Suprapubic skin (tissue), 4 donors: ENCODE data around the gene SLC12A3. TPM values are rescaled to one million over a fixed set of nuclear protein-coding genes. Genes with fewer than 3 reads are reported as not detected.
A peak's percentile ranks its signal among the peaks of the same experiment; 100 is the strongest.

Experiments used
- DNase-seq, 2 donors: peaks; one replicate each; pipeline ENCODE4 v3.0.0-alpha.2; 2019; ENCODE audit warnings: low spot score in 2 of 2
- H3K27ac ChIP-seq: fragments of 200-600 bp; sonication (generic); one replicate; pipeline ENCODE4 v1.5.1; 2019
- H3K27me3 ChIP-seq: fragments of 200-600 bp; sonication (generic); one replicate; pipeline ENCODE4 v1.5.1; 2019
- H3K36me3 ChIP-seq: fragments of 200-600 bp; sonication (generic); one replicate; pipeline ENCODE4 v1.5.1; 2019
- H3K4me1 ChIP-seq: fragments of 200-600 bp; sonication (generic); one replicate; pipeline ENCODE4 v1.5.1; 2019
- H3K4me3 ChIP-seq: fragments of 200-600 bp; sonication (generic); one replicate; pipeline ENCODE4 v1.5.1; 2019; ENCODE audit warnings: mild to moderate bottlenecking
- H3K9me3 ChIP-seq: fragments of 200-600 bp; sonication (generic); one replicate; pipeline ENCODE4 v1.5.1; 2019
- EP300 ChIP-seq: sonication (generic); formaldehyde crosslinking; IDR thresholded peaks from one replicate; pipeline ENCODE4 v1.6.1; 2017; ENCODE audit warnings: antibody characterized with exemption
- POLR2A ChIP-seq, 2 donors: fragments of 450-650 bp; IDR thresholded peaks; one replicate each; pipeline ENCODE4 v1.6.1; 2017; ENCODE audit warnings: antibody characterized with exemption in 2 of 2, mild to moderate bottlenecking in 2 of 2, moderate library complexity in 2 of 2
- POLR2AphosphoS5 ChIP-seq, 3 donors: sonication (generic); formaldehyde crosslinking; IDR thresholded peaks; one replicate each; pipeline ENCODE4 v1.6.1; 2017; ENCODE audit warnings: antibody characterized with exemption in 3 of 3
- WGBS: methylation state at CpG from one replicate; pipeline ENCODE4 v1.1.5; 2018; 5-methylcytosine and 5-hydroxymethylcytosine counted together
- total RNA-seq, 4 donors: library from RNA; depleted of rRNA; stranded (reverse); fragments of >200 nt; gene quantifications; one replicate each; pipeline ENCODE4 v1.1.0, GENCODE V29; 2016
- TF ChIP-seq, protein P1 (sequence below), 2 donors: fragments of 200-600 bp in 1 of 2; fragments of 450-650 bp in 1 of 2; sonication (generic) in 1 of 2; IDR thresholded peaks; one replicate each; pipeline ENCODE4 v1.5.1; 2016 to 2019; ENCODE audit warnings: antibody characterized with exemption in 2 of 2, mild to moderate bottlenecking in 1 of 2, moderate library complexity in 1 of 2

SLC12A3 gene
- total RNA-seq, 4 donors from 2014 or later, result 0.13 TPM; not detected in 3

DNA sequence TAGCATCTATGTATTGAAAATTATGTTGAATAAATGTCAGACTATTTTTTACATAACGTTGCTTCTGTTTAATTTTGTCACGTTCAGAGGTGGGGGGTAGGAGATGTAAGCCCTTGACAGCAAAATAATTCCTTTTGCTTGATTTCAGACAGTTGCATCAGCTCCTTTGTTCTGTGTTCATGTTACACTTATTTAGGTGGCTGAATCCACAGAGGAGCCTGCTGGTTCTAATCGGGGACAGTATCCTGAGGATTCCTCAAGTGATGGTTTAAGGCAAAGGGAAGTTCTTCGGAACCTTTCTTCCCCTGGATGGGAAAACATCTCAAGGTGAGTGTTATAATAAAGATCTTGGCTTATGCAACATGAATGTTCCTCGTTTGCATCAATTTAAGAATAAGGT lies 71.5 kb downstream of the SLC12A3 start:
- peaks cover 58% of the 10 kb centered on the region for H3K36me3 ChIP-seq
- H3K4me1 ChIP-seq, result peaks cover 50% of the 10 kb centered on the region
- H3K9me3 ChIP-seq, result no peaks in the 10 kb centered on the region
- no peak overlapping the region for H3K27ac ChIP-seq
- TF ChIP-seq POLR2A (IDR thresholded peaks at IDR 0.05) (no peak), EP300 (no peak), POLR2AphosphoS5 (IDR thresholded peaks at IDR 0.05) (no peak)
- TF ChIP-seq, protein P1, sequence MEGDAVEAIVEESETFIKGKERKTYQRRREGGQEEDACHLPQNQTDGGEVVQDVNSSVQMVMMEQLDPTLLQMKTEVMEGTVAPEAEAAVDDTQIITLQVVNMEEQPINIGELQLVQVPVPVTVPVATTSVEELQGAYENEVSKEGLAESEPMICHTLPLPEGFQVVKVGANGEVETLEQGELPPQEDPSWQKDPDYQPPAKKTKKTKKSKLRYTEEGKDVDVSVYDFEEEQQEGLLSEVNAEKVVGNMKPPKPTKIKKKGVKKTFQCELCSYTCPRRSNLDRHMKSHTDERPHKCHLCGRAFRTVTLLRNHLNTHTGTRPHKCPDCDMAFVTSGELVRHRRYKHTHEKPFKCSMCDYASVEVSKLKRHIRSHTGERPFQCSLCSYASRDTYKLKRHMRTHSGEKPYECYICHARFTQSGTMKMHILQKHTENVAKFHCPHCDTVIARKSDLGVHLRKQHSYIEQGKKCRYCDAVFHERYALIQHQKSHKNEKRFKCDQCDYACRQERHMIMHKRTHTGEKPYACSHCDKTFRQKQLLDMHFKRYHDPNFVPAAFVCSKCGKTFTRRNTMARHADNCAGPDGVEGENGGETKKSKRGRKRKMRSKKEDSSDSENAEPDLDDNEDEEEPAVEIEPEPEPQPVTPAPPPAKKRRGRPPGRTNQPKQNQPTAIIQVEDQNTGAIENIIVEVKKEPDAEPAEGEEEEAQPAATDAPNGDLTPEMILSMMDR (IDR thresholded peaks at IDR 0.05), result no peak
- WGBS, result 75% methylated on average over 5 of the region's 5 CpGs
- H3K4me3 ChIP-seq, result no peak overlapping the region
- H3K27me3 ChIP-seq, result no peaks in the 10 kb centered on the region
- no peak for DNase-seq

DNA sequence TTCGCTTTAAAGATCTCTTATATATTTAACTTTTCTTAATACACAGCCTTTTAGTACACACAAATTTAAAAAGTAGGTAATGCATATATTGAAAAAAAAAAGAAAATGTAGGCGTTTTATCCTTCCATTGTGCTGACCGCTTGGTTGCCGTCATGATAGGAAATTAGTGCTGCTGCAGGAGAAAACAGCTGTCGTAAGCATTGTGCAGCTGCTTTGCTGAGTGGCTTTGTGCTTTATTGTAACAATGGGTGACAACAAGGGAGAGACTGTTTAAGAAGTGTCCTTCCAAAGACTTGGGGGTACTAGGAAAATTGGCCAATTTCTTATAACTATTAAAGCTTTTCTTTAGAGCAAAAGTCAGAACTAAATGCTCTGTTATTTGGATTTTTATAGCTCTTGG lies 71.9 kb downstream of the SLC12A3 start:
- H3K27me3 ChIP-seq, result no peaks in the 10 kb centered on the region
- 87% methylated on average over 5 of the region's 5 CpGs for WGBS
- no peaks in the 10 kb centered on the region for H3K9me3 ChIP-seq
- H3K36me3 ChIP-seq, result peaks cover 62% of the 10 kb centered on the region
- H3K4me1 ChIP-seq, result peaks cover 48% of the 10 kb centered on the region
- no peak for DNase-seq
- TF ChIP-seq, protein P1 (IDR thresholded peaks at IDR 0.05), result no peak
- no peak overlapping the region for H3K27ac ChIP-seq
- no peak overlapping the region for H3K4me3 ChIP-seq

DNA sequence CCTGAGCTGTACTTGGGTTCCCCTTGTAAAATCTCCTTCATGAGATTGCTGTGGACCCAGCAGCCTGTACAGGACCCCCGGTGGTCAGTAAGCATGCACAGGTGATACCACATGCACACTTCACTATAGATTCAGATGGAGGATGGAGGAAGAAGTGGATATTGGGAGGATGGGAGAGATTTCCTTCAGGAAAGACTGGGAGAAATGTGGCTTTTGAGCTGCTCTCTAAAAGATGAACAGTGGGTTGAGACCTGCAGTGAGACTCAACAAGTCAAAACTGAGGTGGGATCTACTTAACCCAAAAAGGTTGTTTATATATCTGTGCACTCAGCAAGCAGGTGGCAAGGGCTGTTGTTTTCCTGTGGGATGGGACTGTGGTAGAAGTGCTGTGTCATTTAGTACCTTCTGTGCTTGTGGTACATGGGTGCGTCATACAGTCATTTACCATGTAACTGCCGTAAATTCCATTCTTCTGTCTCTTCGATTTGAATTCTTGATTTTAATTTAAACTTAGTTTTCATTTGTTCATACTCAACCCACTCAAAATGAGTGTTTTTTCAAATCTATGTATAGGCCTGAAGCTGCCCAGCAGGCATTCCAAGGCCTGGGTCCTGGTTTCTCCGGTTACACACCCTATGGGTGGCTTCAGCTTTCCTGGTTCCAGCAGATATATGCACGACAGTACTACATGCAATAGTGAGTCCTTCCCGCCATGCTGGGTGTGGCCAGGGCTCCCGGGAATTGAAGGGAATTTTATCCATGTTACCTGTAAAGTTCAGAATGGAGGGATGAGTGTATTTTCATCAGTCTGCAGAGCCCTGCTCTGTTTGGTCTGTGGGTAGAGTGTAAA lies 73.9 kb downstream of the SLC12A3 start:
- peak overlapping the region; percentile 23 for H3K27ac ChIP-seq
- no peak overlapping the region for H3K4me3 ChIP-seq
- TF ChIP-seq, protein P1 (IDR thresholded peaks at IDR 0.05), result no peak
- TF ChIP-seq POLR2AphosphoS5 (IDR thresholded peaks at IDR 0.05) (no peak), POLR2A (IDR thresholded peaks at IDR 0.05) (no peak), EP300 (no peak)
- H3K4me1 ChIP-seq, result peaks cover 55% of the 10 kb centered on the region
- no peak for DNase-seq
- no peaks in the 10 kb centered on the region for H3K27me3 ChIP-seq
- H3K36me3 ChIP-seq, result peaks cover 82% of the 10 kb centered on the region
- WGBS, result 68% methylated on average over 8 of the region's 8 CpGs
- no peaks in the 10 kb centered on the region for H3K9me3 ChIP-seq

DNA sequence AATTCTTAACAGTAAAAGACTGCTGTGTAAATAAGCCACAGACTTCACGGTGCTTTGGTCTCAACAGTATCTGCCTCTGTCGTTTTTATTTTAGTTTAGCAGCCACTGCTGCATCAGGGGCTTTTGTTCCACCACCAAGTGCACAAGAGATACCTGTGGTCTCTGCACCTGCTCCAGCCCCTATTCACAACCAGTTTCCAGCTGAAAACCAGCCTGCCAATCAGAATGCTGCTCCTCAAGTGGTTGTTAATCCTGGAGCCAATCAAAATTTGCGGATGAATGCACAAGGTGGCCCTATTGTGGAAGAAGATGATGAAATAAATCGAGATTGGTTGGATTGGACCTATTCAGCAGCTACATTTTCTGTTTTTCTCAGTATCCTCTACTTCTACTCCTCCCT lies 74.8 kb downstream of the SLC12A3 start:
- Histone ChIP-seq H3K4me3 (no peak overlapping the region), H3K9me3 (no peaks in the 10 kb centered on the region), H3K27ac (no peak overlapping the region), H3K27me3 (no peaks in the 10 kb centered on the region), H3K36me3 (peaks cover 91% of the 10 kb centered on the region), H3K4me1 (peaks cover 51% of the 10 kb centered on the region)
- no peak for DNase-seq
- 79% methylated on average over 4 of the region's 4 CpGs for WGBS
- TF ChIP-seq POLR2A (IDR thresholded peaks at IDR 0.05), result no peak
- TF ChIP-seq, protein P1 (IDR thresholded peaks at IDR 0.05), result no peak
- no peak for TF ChIP-seq POLR2AphosphoS5 (IDR thresholded peaks at IDR 0.05)
- no peak for TF ChIP-seq EP300

DNA sequence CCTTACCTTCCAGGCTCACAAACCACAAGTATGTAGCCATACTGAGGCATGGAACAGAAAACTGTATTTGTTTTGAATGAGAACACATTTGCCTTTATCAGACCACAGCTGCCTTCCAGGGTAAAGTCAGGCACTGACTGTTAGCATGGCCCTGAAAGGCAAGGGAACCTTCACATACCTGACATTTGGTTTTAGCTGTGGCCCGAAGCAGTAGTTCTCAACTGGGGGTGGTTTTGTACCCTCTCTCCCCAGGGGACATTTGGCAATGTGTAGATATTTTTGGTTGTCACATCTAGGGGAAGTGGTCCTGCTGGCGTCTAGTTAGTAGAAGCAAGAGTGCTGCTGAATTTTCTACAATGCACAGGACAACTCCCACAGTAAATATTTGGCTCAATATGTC lies 76.1 kb downstream of the SLC12A3 start:
- H3K27ac ChIP-seq, result no peak overlapping the region
- no peak for TF ChIP-seq EP300
- TF ChIP-seq POLR2A (IDR thresholded peaks at IDR 0.05), result no peak
- no peak for TF ChIP-seq POLR2AphosphoS5 (IDR thresholded peaks at IDR 0.05)
- TF ChIP-seq, protein P1 (IDR thresholded peaks at IDR 0.05), result no peak
- peaks cover 45% of the 10 kb centered on the region for H3K4me1 ChIP-seq
- WGBS, result 92% methylated on average over 2 of the region's 2 CpGs
- no peak overlapping the region for H3K4me3 ChIP-seq
- H3K27me3 ChIP-seq, result no peaks in the 10 kb centered on the region
- H3K36me3 ChIP-seq, result peaks cover 96% of the 10 kb centered on the region
- no peaks in the 10 kb centered on the region for H3K9me3 ChIP-seq
- DNase-seq, result no peak
